Stomach (tissue), 9 donors: ENCODE data around the gene PLPP3. TPM values are rescaled to one million over a fixed set of nuclear protein-coding genes. Genes with fewer than 3 reads are reported as not detected.

Source experiments
- DNase-seq, 2 donors: peaks; one replicate each; pipeline versions ENCODE4 v3.0.0 to v3.0.0-alpha.2; 2013 to 2019
- H3K27ac ChIP-seq, 5 donors: fragments of 200-600 bp in 4 of 5; sonication (generic) in 4 of 5; one replicate each; pipeline ENCODE4 v1.5.1; 2013 to 2019; ENCODE audit warnings: mild to moderate bottlenecking in 1 of 5, moderate library complexity in 1 of 5
- H3K27me3 ChIP-seq, 3 donors: fragments of 200-600 bp; sonication (generic); one replicate each; pipeline ENCODE4 v1.5.1; 2017 to 2019; ENCODE audit warnings: mixed run types in 1 of 3
- H3K36me3 ChIP-seq, 4 donors: fragments of 200-600 bp; sonication (generic); 1 replicate in 3 of 4; 2 replicates in 1 of 4; pipeline ENCODE4 v1.5.1; 2016 to 2019
- H3K4me1 ChIP-seq, 4 donors: fragments of 200-600 bp; sonication (generic); one replicate each; pipeline ENCODE4 v1.5.1; 2016 to 2019
- H3K4me3 ChIP-seq, 4 donors: fragments of 200-600 bp; sonication (generic) in 3 of 4; one replicate each; pipeline ENCODE4 v1.5.1; 2016 to 2019; ENCODE audit warnings: mild to moderate bottlenecking in 1 of 4
- H3K9me3 ChIP-seq, 4 donors: fragments of 200-600 bp; sonication (generic); one replicate each; pipeline ENCODE4 v1.5.1; 2016 to 2019
- CTCF ChIP-seq, 7 experiments: fragments of 450-650 bp in 4 of 7; fragments of 200-600 bp in 3 of 7; sonication (generic) in 3 of 7; IDR thresholded peaks; one replicate each; pipeline ENCODE4 v1.5.1; 2016 to 2019; ENCODE audit warnings: antibody characterized with exemption in 7 of 7, control low read depth in 2 of 7, mild to moderate bottlenecking in 1 of 7
- EP300 ChIP-seq: sonication (generic); formaldehyde crosslinking; IDR thresholded peaks from one replicate; pipeline ENCODE4 v1.6.1; 2017; ENCODE audit warnings: antibody characterized with exemption
- POLR2A ChIP-seq, 4 donors: fragments of 450-650 bp; IDR thresholded peaks; one replicate each; pipeline ENCODE4 v1.6.1; 2016; ENCODE audit warnings: antibody characterized with exemption in 4 of 4, control low read depth in 2 of 4, mild to moderate bottlenecking in 1 of 4, moderate library complexity in 1 of 4
- POLR2AphosphoS5 ChIP-seq, 3 donors: sonication (generic); formaldehyde crosslinking; IDR thresholded peaks; one replicate each; pipeline ENCODE4 v1.6.1; 2016; ENCODE audit warnings: antibody characterized with exemption in 3 of 3
- WGBS, 5 donors: extraction: QIAGEN DNeasy Blood & Tissue Kit in 3 of 5; methylation state at CpG; one replicate each; pipeline versions ENCODE4 v1.1.5 to v1.1.7; 2013 to 2018; 5-methylcytosine and 5-hydroxymethylcytosine counted together
- intact Hi-C: fragments of 100-400 bp; cut with DNase I; formaldehyde crosslinking; loops from one replicate; pipeline ENCODE4 v1.15.1; 2023; ENCODE audit warnings: low total_unique reads
- polyA plus RNA-seq, 3 donors: library from polyadenylated mRNA; stranded (reverse); fragments of 200-250 nt; gene quantifications; one replicate each; pipeline ENCODE4 v1.2.3, GENCODE V29; 2013
- total RNA-seq, 5 donors: library from RNA; depleted of rRNA; stranded (reverse); fragments of >200 nt; gene quantifications; one replicate each; pipeline versions ENCODE4 v1.1.0 to v1.2.3, GENCODE V29; 2014 to 2016
- donor health status: healthy with polysubstance abuse.
- donor health status: Bipolar disorder and iron deficiency.
- donor health status: healthy.

The PLPP3 gene
- total and polyA plus RNA-seq, 8 donors = 11.1 to 145 (median 46.1) TPM

GRCh38 chr1:56534130-56534651 lies 45.2 kb downstream of the PLPP3 start:
- Histone ChIP-seq H3K27ac (no peak overlapping the region), H3K4me3 (no peak overlapping the region), H3K27me3 (no peaks in the 10 kb centered on the region), H3K4me1 (peaks cover 12 to 75% (median 43%) of the 10 kb centered on the region in 4 donors), H3K36me3 (peaks cover 19 to 55% (median 47%) of the 10 kb centered on the region in 4 donors), H3K9me3 (no peaks in the 10 kb centered on the region)
- TF ChIP-seq POLR2AphosphoS5 (IDR thresholded peaks at IDR 0.05) (no peak), EP300 (no peak), CTCF (IDR thresholded peaks at IDR 0.05) (no peak), POLR2A (IDR thresholded peaks at IDR 0.05) (no peak)
- intact Hi-C loops = no loop called here
- no peak for DNase-seq
- WGBS, 5 donors = 87 to 92% (median 88%) methylated on average over 5 of the region's 5 CpGs

GRCh38 chr1:56533621-56534020 lies 45.7 kb downstream of the PLPP3 start:
- Histone ChIP-seq H3K4me1 (peaks cover 10 to 74% (median 40%) of the 10 kb centered on the region in 4 donors), H3K9me3 (no peaks in the 10 kb centered on the region), H3K27ac (no peak overlapping the region), H3K36me3 (peaks cover 19 to 55% (median 47%) of the 10 kb centered on the region in 4 donors), H3K27me3 (no peaks in the 10 kb centered on the region), H3K4me3 (no peak overlapping the region)
- no peak for DNase-seq
- no peak for TF ChIP-seq EP300
- no peak for TF ChIP-seq POLR2AphosphoS5 (IDR thresholded peaks at IDR 0.05)
- TF ChIP-seq CTCF (IDR thresholded peaks at IDR 0.05) = no peak
- no peak for TF ChIP-seq POLR2A (IDR thresholded peaks at IDR 0.05)
- WGBS, 5 donors = 87 to 97% (median 91%) methylated on average over 4 of the region's 4 CpGs
- intact Hi-C loops = no loop called here

- Histone ChIP-seq H3K4me3 (no peak overlapping the region), H3K27ac (no peak overlapping the region), H3K36me3 (peaks cover 19 to 55% (median 47%) of the 10 kb centered on the region in 4 donors), H3K27me3 (no peaks in the 10 kb centered on the region), H3K4me1 (peaks cover 10 to 74% (median 42%) of the 10 kb centered on the region in 4 donors), H3K9me3 (no peaks in the 10 kb centered on the region)
- WGBS, 5 donors = 85 to 95% (median 87%) methylated on average over 3 of the region's 3 CpGs
- intact Hi-C loops = no loop called here
- TF ChIP-seq EP300 (no peak), POLR2A (IDR thresholded peaks at IDR 0.05) (no peak), POLR2AphosphoS5 (IDR thresholded peaks at IDR 0.05) (no peak), CTCF (IDR thresholded peaks at IDR 0.05) (no peak)
- no peak for DNase-seq
Observed at GRCh38 chr1:56533197-56533596, 46.2 kb downstream of the PLPP3 start.

GRCh38 chr1:56532350-56532683 lies 47.0 kb downstream of the PLPP3 start:
- intact Hi-C loops = no loop called here
- peaks cover 19 to 55% (median 47%) of the 10 kb centered on the region in 4 donors for H3K36me3 ChIP-seq
- WGBS, 5 donors = 14 to 53% (median 39%) methylated on average over 1 of the region's 1 CpG
- peaks cover 17 to 76% (median 47%) of the 10 kb centered on the region in 4 donors for H3K4me1 ChIP-seq
- no peak for TF ChIP-seq EP300
- no peak for TF ChIP-seq POLR2A (IDR thresholded peaks at IDR 0.05)
- no peak for TF ChIP-seq CTCF (IDR thresholded peaks at IDR 0.05)
- TF ChIP-seq POLR2AphosphoS5 (IDR thresholded peaks at IDR 0.05) = no peak
- H3K9me3 ChIP-seq = no peaks in the 10 kb centered on the region
- no peaks in the 10 kb centered on the region for H3K27me3 ChIP-seq
- no peak overlapping the region for H3K27ac ChIP-seq
- H3K4me3 ChIP-seq = no peak overlapping the region
- DNase-seq = no peak
